GM19238 (cell line): ENCODE measurements around the gene TMEM225B.
"Not testable (repeated sequence)": the region's sequence is repeated elsewhere in the genome, so short reads cannot be mapped to it uniquely, and the experiment has no call there.

Source experiments
- DNase-seq: peaks from one replicate; pipeline ENCODE4 v3.0.0; 2011; ENCODE audit warnings: low spot score; ENCODE audit not compliant: insufficient read length

TMEM225B gene

GRCh38 chr7:99597762-99598501 is at the start of gene TMEM225B:
Gene TMEM225B, plus strand, starts transcription at chr7:99598267. Its CDS starts 6,122 bp downstream, at chr7:99604389.
- DNase-seq, result no peak

DNA sequence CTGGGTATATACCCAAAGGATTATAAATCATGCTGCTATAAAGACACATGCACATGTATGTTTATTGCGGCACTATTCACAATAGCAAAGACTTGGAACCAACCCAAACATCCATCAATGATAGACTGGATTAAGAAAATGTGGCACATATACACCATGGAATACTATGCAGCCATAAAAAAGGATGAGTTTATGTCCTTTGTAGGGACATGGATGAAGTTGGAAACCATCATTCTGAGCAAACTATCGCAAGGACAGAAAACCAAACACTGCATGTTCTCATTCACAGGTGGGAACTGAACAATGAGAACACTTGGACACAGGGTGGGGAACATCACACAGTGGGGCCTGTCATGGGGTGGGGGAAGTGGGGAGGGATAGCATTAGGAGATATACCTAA is 48.5 kb upstream of the TMEM225B start:
- DNase-seq, result not testable (repeated sequence)

GRCh38 chr7:99551334-99551733 is 46.7 kb upstream of the TMEM225B start:
- DNase-seq, result no peak

GRCh38 chr7:99551767-99552463 is 46.2 kb upstream of the TMEM225B start, which contains the start of gene FAM200A:
Gene FAM200A, minus strand, starts transcription at chr7:99552114. Its CDS starts 3,707 bp downstream, at chr7:99548407.
- DNase-seq, result peak; percentile 95

GRCh38 chr7:99553039-99553438 is 45.0 kb upstream of the TMEM225B start:
- DNase-seq, result no peak

DNA sequence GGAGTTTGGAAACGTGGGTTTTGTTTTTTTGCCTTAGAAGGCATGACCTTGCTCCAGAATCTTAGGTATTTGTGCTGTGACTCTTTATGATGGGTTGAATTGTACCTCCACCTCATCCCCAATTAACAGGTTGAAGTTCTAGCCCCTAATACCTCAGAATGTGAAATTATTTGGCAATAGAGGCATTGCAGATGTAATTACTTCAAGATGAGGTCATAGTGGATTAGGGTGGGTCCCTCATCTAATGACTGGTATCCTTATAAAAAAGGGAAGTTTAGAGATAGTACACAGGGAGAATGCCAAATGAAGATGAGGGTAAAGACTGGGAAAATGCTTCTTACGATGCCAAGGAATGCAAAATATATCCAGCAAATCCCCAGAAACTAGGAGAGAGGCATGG is 43.1 kb upstream of the TMEM225B start:
- DNase-seq, result no peak

GRCh38 chr7:99557196-99557607 is 40.9 kb upstream of the TMEM225B start:
- no peak for DNase-seq

DNA sequence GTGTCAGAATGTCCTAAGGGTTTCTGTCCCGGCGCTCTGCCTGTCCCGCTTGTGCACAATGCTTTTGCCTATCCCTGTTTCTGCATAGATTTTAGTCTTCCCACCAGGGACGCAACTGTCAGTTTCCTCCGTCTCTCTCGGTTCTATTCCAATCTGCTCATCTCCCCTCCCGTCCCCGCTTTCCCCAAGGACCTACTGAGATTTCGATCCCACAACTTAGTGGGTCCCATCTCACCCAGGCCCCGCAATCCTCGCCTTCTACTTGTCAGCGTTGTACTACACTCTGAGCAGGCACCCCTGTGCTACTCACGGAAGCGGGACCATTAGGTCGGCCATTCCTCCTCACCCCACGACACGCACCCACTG is 40.1 kb upstream of the TMEM225B start:
- DNase-seq, result no peak

GRCh38 chr7:99558306-99559174 is 39.5 kb upstream of the TMEM225B start, which contains the start of gene ZNF655:
Gene ZNF655, plus strand, starts transcription at chr7:99558642. Its CDS starts 1,918 bp downstream, at chr7:99560560.
- peak; percentile 94 for DNase-seq

DNA sequence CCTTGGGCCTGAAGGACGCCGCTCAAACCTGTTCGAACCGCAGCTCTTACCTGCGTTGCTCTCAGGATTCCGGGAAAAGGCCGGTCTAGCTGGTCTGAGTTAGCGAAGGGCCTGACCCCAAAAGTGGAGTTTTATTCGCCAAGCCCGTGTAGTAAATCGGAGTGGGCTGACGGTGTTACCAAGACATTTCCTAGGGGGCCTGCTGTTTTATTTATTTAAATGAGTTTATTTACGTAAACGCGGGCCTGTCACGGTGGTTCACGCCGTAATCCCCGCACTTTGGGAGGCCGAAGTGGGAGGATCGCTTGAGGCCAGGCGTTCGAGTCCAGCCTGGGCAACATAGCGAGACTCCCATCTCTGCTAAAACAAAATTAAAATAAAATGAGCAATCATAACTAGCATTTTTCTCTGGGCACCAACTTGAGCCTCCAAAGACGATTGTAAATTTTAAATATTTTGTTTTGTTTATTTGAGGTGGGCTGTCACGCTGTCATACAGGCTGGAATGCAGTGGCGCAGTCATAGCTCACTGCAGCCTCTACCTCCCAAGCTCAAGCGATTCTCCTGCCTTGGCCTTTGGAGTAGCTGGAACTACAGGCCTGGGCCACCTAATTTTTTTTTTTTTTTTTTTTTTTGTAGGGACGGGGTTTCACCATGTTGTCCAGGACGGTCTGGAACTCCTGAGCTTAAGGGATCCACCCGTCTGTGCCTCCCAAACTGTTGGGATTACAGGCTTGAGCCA is 38.7 kb upstream of the TMEM225B start:
- DNase-seq, result no peak

DNA sequence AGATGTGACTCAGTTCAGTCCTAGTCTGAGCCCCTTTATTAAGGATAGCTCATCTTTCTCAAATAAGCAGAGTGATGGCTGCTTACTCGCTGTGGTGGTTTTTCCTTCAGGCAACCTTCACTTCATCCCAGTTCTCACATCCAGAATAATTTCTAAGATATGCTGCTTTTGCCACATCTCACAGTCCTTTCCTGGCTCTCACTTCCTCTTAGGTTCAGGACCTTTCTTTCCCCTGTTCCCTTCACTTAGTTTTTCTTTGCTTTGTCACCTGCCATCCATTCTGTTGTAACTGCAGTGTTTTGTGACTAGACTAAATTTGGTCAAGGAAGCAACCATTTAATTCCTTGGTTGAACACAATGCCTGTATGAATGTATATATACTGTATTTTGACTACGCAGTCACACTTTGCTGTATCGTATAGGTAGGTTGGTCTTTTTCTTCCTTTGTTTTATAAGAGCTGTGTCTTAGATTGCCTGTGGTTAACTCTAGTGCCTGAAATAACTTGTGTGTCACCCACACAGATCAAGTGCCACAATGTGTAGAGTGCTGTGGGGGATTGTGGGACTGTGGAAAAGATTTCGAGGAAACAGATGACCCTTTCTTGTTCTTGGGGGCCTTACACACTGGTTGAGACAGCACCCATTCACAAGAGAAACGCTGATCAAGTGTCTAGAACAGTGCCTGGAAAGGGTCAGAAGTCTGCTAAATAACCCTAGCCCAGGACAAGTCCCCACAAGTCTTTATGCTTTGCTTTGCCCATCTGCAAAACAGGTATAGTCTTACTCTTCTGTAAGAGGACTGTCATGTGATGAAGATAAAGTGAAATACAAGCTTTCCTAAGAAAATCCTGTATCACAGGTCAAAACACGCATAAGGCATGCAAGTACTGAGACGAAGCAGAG is 37.0 kb upstream of the TMEM225B start:
- no peak for DNase-seq

DNA sequence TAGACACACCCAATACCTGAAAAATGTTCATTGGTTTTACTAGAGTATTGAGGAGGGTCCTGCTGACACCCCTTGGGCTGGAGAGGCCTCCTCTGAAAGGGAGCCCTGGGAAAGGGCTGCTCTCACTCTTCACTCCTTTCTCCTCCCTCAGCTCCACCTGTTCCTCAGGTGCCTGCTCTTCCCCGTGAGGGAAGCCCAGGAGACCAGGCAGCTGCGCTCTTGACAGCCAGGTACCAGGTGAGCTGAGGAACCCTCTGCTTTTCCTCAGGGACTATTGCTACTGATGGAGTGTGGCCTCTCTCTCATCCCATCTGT is 36.4 kb upstream of the TMEM225B start:
- no peak for DNase-seq

GRCh38 chr7:99562114-99562784 is 35.8 kb upstream of the TMEM225B start:
- no peak for DNase-seq

GRCh38 chr7:99562832-99563231 is 35.2 kb upstream of the TMEM225B start:
- DNase-seq, result no peak

GRCh38 chr7:99563650-99564049 is 34.4 kb upstream of the TMEM225B start:
- DNase-seq, result no peak

GRCh38 chr7:99568770-99569169 is 29.3 kb upstream of the TMEM225B start:
- DNase-seq, result not testable (repeated sequence)

- no peak for DNase-seq
Measured at GRCh38 chr7:99571768-99572167, 26.3 kb upstream of the TMEM225B start.

DNA sequence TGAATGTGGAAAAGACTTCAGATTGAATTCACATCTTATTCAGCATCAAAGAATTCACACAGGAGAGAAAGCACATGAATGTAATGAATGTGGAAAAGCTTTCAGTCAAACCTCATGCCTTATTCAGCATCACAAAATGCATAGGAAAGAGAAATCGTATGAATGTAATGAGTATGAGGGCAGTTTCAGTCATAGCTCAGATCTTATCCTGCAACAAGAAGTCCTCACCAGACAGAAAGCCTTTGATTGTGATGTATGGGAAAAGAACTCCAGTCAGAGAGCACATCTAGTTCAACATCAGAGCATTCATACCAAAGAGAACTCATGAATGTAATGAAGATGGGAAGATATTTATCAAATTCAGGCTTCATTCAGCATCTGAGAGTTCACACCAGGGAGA is 24.8 kb upstream of the TMEM225B start:
- DNase-seq, result no peak

- no peak for DNase-seq
Measured at GRCh38 chr7:99576251-99576650, 21.8 kb upstream of the TMEM225B start.
